HG02938 (cell line): ENCODE results near the gene TNNI3K.

ENCODE experiments used
- ATAC-seq: cut with Tn5 transposase; IDR thresholded peaks from one replicate; pipeline ENCODE4 v1.9.1; 2021; ENCODE audit warnings: mild to moderate bottlenecking, moderate library complexity; ENCODE audit not compliant: unreplicated experiment

Gene TNNI3K

GRCh38 chr1:74429580-74429979 lies 194.4 kb downstream of the TNNI3K start:
- no peak for ATAC-seq

- ATAC-seq: no peak
Observed at GRCh38 chr1:74430342-74430934, 195.3 kb downstream of the TNNI3K start.

GRCh38 chr1:74431531-74431930 lies 196.3 kb downstream of the TNNI3K start:
- no peak for ATAC-seq

DNA sequence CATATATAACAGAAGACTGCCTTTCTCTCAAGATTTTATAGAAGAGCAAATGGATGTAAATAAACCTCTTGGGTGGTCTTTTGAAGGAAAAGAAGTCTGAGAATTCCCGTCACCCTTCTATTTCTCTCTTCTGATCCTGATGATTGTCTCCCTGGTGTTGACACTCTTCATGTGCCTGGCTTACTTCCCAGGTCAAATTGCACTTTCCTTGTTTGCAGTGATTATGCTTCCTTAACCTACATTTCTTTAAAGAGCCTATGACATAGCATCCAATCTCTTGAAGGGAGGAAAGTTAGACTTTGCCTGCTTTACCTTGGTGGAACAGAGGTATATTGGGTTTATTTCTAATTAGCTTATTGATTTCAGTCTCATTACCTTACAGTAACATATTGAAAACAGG lies 197.1 kb downstream of the TNNI3K start:
- no peak for ATAC-seq

- ATAC-seq: no peak
Observed at GRCh38 chr1:74434321-74434720, 199.1 kb downstream of the TNNI3K start.

- no peak for ATAC-seq
Observed at GRCh38 chr1:74436078-74436477, 200.9 kb downstream of the TNNI3K start.

DNA sequence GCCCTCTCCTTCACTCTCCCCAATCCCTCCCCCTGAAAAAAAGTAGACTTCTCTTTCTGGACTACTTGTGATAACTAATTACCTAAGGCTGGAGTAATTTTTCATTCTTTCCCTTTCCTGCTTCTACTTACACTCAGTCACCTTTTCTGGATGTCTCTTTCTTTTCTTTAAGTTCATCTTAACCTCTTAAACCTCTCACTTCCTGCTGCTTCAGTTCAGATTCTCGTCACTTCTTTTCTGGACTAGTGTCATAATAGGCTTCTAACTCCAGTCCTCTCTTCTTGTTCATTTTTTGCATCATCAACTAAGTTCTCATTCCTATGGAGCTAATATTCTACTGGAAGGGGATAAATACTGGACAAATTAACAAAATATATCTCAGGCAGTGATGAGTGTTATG lies 201.8 kb downstream of the TNNI3K start:
- ATAC-seq: no peak

- no peak for ATAC-seq
Observed at GRCh38 chr1:74452035-74452434, 216.8 kb downstream of the TNNI3K start.

DNA sequence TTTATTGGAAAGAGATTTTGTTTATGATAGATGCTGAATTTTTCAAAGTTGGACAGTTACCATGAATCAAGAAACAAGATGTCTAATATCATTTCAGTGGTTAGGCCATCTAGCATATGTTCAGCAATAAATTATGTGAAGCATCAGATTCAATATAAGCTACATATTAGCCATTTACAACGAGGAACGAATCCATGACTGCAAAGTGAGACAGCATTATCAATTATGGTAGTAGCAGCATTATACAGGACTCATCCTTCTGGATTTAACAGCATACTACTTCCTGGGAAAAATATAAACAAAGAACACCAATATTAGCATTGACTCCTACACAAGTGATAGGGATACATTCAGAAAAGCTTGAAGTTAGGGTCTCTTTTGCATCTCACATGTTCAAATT lies 218.1 kb downstream of the TNNI3K start:
- no peak for ATAC-seq

DNA sequence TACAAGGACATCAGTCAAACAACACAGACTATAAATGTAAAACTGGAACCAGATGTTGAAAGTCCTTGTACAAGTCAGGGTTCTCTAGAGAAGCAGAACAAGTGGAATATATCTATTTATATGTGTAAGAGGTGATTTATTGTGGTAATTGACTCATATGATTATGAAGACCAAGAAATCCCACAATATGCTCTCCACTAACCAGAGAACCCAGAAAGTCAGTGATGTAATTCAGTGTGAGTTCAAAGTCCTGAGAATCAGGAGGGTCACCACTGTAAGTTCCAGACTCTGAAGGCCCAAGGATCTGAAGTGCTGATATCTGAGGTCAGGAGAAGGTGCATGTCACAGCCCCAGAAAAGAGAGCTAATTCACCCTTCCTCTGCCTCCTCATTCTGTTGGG lies 220.2 kb downstream of the TNNI3K start:
- no peak for ATAC-seq

GRCh38 chr1:74457253-74457652 lies 222.1 kb downstream of the TNNI3K start:
- no peak for ATAC-seq

GRCh38 chr1:74463333-74463988 lies 228.3 kb downstream of the TNNI3K start:
- ATAC-seq: peak; percentile 78

DNA sequence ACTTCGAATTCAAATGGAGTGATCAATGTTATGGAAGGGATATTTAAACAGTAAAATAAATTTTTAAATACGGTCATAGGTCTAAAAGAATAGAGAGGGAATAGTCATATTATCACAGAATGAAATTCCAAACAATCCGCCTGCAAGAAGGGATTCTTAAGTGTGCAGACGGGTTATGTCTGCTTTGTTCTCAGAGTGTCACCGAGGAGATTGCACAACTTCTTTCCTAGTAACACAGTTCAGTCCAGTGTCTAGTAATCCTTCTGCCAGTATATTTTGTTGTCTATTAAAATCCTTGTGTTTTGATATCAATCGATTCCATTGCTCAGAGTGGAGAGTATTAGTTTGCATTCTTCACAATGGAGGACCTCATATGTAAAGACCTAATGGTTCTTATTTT lies 228.8 kb downstream of the TNNI3K start:
- ATAC-seq: no peak

- no peak for ATAC-seq
Observed at GRCh38 chr1:74465193-74465681, 230.1 kb downstream of the TNNI3K start.

GRCh38 chr1:74467786-74468377 lies 232.7 kb downstream of the TNNI3K start:
- no peak for ATAC-seq

- ATAC-seq: peak; percentile 51
Observed at GRCh38 chr1:74468982-74469603, 233.9 kb downstream of the TNNI3K start.

GRCh38 chr1:74470251-74470650 lies 235.1 kb downstream of the TNNI3K start:
- no peak for ATAC-seq

DNA sequence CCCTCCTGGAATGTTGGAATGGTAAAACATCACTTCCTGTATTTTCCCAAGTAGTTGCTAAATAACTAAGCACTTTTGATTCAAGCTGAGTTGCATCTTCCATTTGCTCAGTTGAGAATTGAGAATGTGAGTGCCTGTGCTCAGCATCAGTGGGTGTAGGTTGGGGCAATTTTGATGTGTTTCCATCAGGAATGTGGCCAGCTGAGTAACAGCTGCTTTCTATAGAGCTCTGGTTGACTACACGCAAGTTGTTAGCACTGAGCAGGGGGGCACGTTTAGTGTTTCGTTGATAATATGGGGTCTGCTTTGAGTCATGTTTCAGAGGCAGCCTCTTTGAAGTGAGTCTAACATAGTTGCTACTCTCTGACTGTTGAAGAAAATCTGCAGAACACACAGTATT lies 235.7 kb downstream of the TNNI3K start:
- no peak for ATAC-seq

DNA sequence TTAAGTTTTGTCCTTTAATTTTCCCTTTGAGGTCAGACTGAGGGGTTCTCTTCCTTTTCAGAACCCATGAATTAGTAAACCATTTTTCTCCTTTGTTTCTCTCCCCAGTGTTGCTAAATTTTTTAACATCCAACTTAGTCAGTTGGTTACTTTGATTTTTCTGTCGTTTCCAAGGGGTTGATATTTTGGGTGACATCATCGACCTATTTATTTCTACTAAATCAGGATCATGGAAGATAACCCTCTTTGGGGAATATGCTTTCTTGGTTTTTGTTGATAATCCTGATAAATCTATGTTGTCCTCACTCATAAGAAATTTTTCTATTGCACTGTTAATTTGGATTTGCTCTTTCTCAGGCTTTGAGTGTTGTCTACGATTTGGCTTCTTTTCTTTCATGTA lies 236.3 kb downstream of the TNNI3K start:
- ATAC-seq: no peak

GRCh38 chr1:74474585-74474984 lies 239.4 kb downstream of the TNNI3K start:
- ATAC-seq: no peak

DNA sequence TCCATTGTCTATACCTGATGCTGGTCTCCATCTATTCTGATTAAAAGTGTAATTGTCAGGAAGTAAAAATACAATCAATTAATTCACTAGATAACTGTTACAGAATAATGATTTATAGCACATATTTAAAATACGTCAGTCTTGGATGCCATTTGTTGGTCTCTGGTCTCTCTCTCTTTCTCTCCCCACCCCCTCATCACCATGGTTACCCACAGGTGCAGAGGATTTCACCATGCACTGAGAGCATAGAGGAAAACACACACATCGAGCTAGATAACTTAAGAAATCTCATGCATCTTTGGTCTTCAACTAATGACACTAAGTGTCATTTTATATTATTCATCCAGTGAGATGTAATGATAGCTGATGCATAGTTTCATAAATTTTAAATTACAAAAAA lies 243.8 kb downstream of the TNNI3K start:
- ATAC-seq: no peak

DNA sequence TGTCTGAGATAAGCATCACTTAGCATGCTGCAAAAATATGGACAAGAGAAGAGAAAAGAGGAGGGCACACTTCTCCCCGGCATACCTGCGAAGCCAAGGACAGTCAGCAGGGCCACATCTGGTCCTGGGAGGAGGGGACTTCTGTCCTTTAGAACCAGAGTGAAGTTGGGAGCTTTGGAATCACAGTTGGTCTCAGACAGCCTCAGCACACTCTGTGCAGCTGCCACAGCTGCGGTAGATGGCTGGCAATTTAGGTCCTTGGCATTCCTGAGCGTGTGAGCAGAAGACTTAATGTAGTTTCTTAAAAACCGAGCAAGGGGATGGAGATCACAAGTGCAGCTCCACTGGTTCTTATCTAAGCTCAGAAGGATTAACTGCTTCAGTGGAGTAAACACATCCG lies 244.9 kb downstream of the TNNI3K start:
- ATAC-seq: no peak
